GM12874 (cell line): Measurements from ENCODE around the gene CCR2.

Experiments
- TF ChIP-seq, protein P1 (sequence below): IDR thresholded peaks from 2 replicates; pipeline ENCODE4 v1.5.1; 2011; ENCODE audit warnings: low read depth, mild to moderate bottlenecking, control low read depth, low read length, moderate library complexity; ENCODE audit not compliant: insufficient read depth

The CCR2 gene

DNA sequence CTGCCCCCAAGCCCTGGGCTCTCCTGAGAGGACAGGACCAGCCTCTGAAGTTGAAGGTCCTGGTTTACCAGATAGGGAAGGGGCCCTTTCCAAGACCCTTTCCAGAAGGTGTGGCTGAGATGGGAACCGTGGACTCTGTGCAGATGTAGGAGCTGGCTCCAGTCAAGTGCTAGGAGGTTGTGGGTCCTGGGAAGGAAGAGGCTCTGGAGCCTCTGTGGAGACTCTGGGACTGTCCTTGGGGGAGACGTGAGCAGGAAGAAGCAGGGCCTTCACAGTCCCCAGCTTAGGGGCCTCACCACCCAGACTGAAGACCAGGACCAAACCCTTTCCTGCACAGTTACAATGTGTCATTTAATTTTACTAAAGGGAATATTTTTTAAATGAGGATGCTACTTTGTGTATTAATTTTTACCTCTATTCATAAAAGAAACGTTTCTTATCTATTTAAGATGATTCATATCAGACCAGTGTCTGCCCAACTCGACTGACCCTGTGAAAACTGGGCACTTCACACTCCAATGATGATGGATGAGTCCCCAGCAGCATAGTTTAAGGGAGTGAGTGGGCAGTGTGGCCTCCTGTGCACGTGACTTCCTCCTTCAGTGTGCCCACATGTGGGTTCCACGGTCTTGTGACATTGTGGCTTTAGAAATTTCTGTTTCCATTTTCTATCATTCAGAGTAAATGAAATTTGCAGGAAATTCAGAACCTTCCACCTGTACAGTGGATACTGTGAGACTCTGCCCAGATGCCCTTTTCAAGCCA, 42.0 kb downstream of the CCR2 start:
- TF ChIP-seq, protein P1, sequence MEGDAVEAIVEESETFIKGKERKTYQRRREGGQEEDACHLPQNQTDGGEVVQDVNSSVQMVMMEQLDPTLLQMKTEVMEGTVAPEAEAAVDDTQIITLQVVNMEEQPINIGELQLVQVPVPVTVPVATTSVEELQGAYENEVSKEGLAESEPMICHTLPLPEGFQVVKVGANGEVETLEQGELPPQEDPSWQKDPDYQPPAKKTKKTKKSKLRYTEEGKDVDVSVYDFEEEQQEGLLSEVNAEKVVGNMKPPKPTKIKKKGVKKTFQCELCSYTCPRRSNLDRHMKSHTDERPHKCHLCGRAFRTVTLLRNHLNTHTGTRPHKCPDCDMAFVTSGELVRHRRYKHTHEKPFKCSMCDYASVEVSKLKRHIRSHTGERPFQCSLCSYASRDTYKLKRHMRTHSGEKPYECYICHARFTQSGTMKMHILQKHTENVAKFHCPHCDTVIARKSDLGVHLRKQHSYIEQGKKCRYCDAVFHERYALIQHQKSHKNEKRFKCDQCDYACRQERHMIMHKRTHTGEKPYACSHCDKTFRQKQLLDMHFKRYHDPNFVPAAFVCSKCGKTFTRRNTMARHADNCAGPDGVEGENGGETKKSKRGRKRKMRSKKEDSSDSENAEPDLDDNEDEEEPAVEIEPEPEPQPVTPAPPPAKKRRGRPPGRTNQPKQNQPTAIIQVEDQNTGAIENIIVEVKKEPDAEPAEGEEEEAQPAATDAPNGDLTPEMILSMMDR = no peak

DNA sequence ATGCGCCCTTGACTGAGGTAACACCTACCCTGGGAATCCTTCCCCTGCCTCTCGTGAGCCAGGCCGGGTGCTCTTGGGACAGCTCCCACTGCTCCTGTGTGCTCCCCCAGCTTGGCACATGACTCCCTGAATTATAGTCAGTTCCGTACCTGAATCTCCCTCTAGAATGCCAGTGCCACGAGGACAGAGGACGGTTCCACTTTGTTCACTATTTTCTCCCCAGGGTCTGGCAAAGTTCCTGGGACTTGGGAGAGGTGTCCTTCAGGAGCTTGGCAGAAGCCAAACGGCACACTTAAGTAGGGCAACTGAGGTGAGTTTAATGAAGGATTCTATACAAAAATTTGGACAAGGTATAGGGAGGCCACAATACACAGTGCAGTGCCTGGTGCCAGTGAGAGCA, 43.2 kb downstream of the CCR2 start:
- TF ChIP-seq, protein P1 = no peak

DNA sequence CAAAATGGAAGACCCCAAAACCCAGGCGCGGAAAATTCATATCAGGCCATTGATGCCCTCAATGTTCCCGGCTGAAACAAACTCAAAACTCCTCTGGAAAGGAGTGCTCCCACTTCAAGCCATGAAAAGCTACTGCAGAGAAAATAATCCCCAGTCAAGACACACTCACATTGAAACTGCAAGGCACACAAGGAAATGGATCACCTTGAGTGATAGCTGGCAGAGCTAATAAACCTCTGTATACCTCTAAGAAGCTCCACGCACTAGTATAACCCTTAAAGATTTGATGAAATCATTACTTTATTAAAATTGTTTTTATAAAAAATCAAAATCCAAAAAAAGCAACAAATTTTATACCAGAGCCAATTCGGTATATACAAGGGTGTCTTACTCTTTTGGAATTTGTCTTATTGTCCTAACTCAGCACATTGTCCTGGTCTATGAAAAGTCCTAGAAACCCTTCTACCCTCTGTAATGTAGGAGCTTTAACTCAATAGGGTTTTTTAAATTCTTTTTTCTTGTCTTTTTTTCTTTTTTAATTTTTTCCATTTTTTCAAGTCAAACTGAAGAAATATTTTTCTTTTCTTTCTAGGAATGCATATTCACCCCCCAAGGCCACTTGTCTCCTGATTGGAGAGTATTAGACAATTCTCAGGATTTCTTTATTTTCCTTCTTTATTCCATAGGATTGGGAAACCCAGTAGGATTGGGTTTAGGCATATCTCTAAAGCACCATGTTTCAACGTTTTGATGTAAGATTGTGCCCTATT, 44.5 kb downstream of the CCR2 start:
- TF ChIP-seq, protein P1 = no peak

DNA sequence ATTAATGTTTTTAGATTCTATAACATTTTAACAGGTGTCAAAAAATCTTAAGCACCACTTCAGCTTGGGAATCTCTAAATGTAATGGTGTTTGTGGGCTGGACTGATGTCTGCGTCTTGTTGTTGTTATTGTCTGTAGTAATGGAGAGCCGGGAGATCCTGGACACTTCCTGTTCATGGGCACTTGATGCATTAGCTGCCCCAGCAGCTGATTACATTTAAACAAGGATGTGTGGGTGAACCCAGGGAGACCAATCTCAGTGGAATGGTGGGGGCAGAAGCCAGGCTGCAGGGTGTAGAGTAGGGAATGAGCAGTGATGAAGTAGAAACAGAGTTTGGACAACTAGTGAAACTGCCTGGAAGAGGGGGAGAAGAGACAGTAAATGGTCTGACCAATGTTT, 45.2 kb downstream of the CCR2 start:
- TF ChIP-seq, protein P1 = no peak

DNA sequence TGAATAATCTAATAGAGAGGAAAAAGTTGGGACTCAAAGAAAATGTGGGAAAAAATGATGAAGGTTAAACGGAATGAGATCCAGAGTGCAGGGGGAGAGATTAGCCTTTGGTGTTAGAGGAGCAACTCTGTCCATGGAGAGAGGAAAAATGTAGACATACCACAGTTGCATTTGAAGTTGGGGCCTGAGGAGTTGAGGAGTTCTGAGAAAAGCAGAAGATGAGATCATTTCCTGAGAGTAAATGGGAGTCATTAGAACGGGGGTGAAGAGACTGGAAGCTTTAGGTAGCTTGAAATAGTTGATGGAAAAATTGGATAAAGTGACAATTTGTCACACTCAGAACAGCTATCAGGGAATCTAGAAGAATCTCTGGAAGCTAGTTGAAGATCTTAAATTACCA, 45.6 kb downstream of the CCR2 start:
- TF ChIP-seq, protein P1 = no peak

DNA sequence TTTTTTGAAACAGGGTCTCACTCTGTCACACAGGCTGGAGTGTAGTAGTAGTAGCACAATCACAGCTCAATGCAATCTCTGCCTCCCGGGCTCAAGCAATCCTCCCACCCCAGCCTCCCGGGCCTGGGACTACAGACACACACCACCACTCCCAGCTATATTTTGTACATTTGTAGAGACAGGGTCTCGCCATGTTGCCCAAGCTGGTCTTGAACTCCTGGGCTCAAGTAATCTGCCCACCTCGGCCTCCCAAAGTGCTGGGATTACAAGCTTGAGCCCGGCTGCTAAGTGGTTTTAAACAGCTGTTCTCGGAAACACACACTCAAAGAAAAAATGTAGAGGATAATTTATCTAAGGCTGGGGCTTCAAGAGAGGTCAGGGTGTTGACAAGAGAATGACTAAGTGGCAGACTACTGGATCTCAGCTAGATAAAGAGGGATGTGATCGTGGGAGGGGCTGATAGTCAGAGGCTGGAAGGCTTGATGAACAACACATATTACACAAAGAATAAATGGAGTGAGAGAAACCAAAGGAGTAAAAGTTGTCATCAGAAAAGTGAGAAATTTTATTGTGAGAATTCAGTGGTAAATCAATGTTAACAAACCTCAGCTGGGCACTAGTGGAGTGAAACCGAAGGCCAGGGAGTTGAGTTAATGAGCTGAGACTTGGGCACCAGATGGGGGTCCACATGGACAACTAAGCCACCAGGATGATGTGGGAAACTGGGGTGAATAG, 46.3 kb downstream of the CCR2 start:
- TF ChIP-seq, protein P1 = no peak

DNA sequence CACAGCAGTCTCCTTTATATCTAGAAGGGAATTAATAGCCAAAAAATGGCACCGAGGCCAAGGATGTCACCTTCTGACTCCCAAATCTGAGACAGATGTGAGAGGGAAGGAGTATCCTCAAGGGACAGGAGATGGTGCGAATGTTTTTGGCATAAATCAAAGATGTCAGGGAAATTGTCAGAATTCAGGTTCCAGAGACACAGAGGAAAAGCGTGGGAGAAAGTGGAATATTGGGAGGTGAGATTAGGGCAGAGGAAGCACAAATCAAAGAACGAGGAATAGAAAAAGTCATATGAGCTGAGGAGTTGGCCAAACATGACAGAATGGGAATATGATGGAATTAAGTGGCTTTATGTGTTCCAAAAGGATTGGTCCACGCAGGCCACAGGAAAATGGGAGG, 46.9 kb downstream of the CCR2 start:
- TF ChIP-seq, protein P1 = no peak
